ENCODE results near the gene ATF6.
A peak's percentile ranks its signal among the peaks of the same experiment; 100 is the strongest.
"Not testable (repeated sequence)": the region's sequence is repeated elsewhere in the genome, so short reads cannot be mapped to it uniquely, and the experiment has no call there.

Gene ATF6

GRCh38 chr1:161766102-161766981 lies at the start of gene ATF6:
ATF6 (plus strand) TSS chr1:161766320; CDS start chr1:161766361, 41 bp downstream.
- peak; percentile 92 for DNase-seq

GRCh38 chr1:161718559-161719324 lies 47.4 kb upstream of the ATF6 start:
- no peak for DNase-seq

- no peak for DNase-seq
Measured at GRCh38 chr1:161719325-161719611, 46.9 kb upstream of the ATF6 start.

GRCh38 chr1:161720422-161720821 lies 45.7 kb upstream of the ATF6 start:
- no peak for DNase-seq

GRCh38 chr1:161720956-161721737 lies 45.0 kb upstream of the ATF6 start, which contains the start of gene FCRLB:
FCRLB (plus strand) TSS chr1:161721544; CDS start chr1:161722673, 1,129 bp downstream.
- DNase-seq = no peak

- DNase-seq = peak; percentile 88
Measured at GRCh38 chr1:161721738-161722343, 44.3 kb upstream of the ATF6 start.

- DNase-seq = no peak
Measured at GRCh38 chr1:161722406-161722805, 43.7 kb upstream of the ATF6 start.

GRCh38 chr1:161723459-161724141 lies 42.5 kb upstream of the ATF6 start:
- DNase-seq = no peak

- not testable (repeated sequence) for DNase-seq
Measured at GRCh38 chr1:161725258-161725907, 40.7 kb upstream of the ATF6 start.

GRCh38 chr1:161725908-161726472 lies 40.1 kb upstream of the ATF6 start:
- peak; percentile 40 for DNase-seq

GRCh38 chr1:161726473-161727255 lies 39.5 kb upstream of the ATF6 start:
- peak; percentile 85 for DNase-seq

GRCh38 chr1:161727256-161727924 lies 38.7 kb upstream of the ATF6 start:
- DNase-seq = peak; percentile 87

GRCh38 chr1:161728376-161729226 lies 37.5 kb upstream of the ATF6 start:
- no peak for DNase-seq

- DNase-seq = peak; percentile 61
Measured at GRCh38 chr1:161730050-161730564, 36.0 kb upstream of the ATF6 start.

- no peak for DNase-seq
Measured at GRCh38 chr1:161731241-161731640, 34.9 kb upstream of the ATF6 start.

- no peak for DNase-seq
Measured at GRCh38 chr1:161731981-161732718, 34.0 kb upstream of the ATF6 start.

- peak; percentile 87 for DNase-seq
Measured at GRCh38 chr1:161733526-161733925, 32.6 kb upstream of the ATF6 start.

- DNase-seq = no peak
Measured at GRCh38 chr1:161735837-161736236, 30.3 kb upstream of the ATF6 start.

Data from fibroblast of upper back skin (primary cell).